Measurements from ENCODE around the gene CDH23.

GRCh38 chr10:71737001-71737833 is 340.5 kb downstream of the CDH23 start:
- TF ChIP-seq CTCF (IDR thresholded peaks at IDR 0.05), result no peak
- no peak for TF ChIP-seq BCL3 (IDR thresholded peaks at IDR 0.05)
- no peak for TF ChIP-seq KDM5A (IDR thresholded peaks at IDR 0.05)
- no peak for TF ChIP-seq POLR2A (IDR thresholded peaks at IDR 0.05; ENCODE audit: low read length)
- TF ChIP-seq NFE2L2 (conservative IDR thresholded peaks at IDR 0.05; ENCODE audit: low read length), result no peak
- TF ChIP-seq PBX3 (IDR thresholded peaks at IDR 0.05), result no peak
- no peak for TF ChIP-seq RAD21 (conservative IDR thresholded peaks at IDR 0.05 in 1 of 2, IDR thresholded peaks at IDR 0.05 in 1 of 2)
- no peak for TF ChIP-seq JUNB (IDR thresholded peaks at IDR 0.05)
- no peak for TF ChIP-seq HDAC2 (IDR thresholded peaks at IDR 0.05)
- TF ChIP-seq MAX (IDR thresholded peaks at IDR 0.05), result no peak

Data from A549 (cell line).